ENCODE results near the gene SLC17A9.

DNA sequence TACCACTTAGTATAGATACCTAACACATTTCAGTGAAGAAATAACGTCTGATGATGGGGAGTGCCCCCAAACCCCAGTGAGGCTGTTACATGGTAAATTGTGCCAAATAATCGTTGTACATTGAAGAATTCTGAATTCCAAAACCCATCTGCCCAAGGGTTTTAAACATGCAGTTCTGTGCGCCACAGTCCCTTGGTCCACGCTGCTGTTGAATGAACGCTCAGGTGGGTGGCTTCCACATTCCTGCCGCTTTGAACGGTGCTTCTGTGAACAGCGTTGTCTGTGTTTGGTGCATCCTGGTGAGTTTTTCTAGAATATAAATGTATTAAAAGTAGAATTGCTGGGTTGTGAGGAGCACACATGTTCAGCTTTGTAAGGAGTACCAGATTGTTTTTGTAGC is 11.6 kb upstream of the SLC17A9 start:
- no peak for TF ChIP-seq EZH2 (IDR thresholded peaks at IDR 0.05; ENCODE audit: borderline replicate concordance, low read depth, low read length, poor library complexity, severe bottlenecking)
- TF ChIP-seq, protein P1, sequence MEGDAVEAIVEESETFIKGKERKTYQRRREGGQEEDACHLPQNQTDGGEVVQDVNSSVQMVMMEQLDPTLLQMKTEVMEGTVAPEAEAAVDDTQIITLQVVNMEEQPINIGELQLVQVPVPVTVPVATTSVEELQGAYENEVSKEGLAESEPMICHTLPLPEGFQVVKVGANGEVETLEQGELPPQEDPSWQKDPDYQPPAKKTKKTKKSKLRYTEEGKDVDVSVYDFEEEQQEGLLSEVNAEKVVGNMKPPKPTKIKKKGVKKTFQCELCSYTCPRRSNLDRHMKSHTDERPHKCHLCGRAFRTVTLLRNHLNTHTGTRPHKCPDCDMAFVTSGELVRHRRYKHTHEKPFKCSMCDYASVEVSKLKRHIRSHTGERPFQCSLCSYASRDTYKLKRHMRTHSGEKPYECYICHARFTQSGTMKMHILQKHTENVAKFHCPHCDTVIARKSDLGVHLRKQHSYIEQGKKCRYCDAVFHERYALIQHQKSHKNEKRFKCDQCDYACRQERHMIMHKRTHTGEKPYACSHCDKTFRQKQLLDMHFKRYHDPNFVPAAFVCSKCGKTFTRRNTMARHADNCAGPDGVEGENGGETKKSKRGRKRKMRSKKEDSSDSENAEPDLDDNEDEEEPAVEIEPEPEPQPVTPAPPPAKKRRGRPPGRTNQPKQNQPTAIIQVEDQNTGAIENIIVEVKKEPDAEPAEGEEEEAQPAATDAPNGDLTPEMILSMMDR (conservative IDR thresholded peaks at IDR 0.05; ENCODE audit: low read depth, low read length), result no peak

Data from A673 (cell line).